ENCODE measurements around the gene MRPL11.
A peak's percentile ranks its signal among the peaks of the same experiment; 100 is the strongest.

Gene MRPL11

DNA sequence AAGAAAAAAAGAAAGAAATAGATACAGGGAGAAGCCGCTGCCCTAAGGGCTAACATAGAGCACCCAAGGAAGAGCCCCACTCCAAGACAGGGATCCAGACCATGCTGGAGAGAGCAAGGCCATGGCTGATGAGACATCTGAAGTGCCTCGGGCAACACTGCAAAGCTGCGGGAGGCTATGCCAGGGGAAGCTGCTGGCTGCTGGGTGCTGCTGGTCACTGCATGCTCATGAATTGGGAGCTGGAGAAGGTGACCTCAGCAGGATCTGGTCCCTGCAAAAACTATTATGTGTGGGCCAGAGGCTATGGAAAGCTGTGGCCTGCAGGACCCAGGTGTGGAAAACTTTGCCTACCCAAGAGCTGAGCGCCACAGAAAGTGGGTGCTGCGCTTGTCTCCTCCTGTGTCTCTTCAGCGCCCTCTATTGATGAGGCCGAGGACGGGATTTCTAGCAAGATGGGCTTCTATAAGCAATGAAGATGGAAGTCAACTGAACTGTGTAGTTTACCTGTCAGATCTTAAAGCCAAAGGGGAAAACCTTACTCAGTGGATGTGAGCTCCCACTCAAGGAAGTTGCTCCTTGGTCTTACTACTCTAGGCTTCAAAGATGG, 49.8 kb downstream of the MRPL11 start:
- DNase-seq (ENCODE audit: low read depth) = no peak

- DNase-seq (ENCODE audit: low read depth) = peak; percentile 55
Observed at GRCh38 chr11:66386171-66387069, 52.2 kb downstream of the MRPL11 start.
